ENCODE measurements around the gene PLXNA2.

- TF ChIP-seq, protein P1, sequence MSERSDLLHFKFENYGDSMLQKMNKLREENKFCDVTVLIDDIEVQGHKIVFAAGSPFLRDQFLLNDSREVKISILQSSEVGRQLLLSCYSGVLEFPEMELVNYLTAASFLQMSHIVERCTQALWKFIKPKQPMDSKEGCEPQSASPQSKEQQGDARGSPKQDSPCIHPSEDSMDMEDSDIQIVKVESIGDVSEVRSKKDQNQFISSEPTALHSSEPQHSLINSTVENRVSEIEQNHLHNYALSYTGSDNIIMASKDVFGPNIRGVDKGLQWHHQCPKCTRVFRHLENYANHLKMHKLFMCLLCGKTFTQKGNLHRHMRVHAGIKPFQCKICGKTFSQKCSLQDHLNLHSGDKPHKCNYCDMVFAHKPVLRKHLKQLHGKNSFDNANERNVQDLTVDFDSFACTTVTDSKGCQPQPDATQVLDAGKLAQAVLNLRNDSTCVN (CRISPR knock-in tag; IDR thresholded peaks at IDR 0.05; ENCODE audit: borderline replicate concordance), result no peak
- no peak for TF ChIP-seq JUND (CRISPR knock-in tag; IDR thresholded peaks at IDR 0.05)
- no peak for TF ChIP-seq NFIC (IDR thresholded peaks at IDR 0.05; ENCODE audit: low read length)
Measured at GRCh38 chr1:208074353-208074752, 169.8 kb downstream of the PLXNA2 start.

Data from HepG2 (cell line).